Colonic mucosa (tissue), 4 donors: ENCODE results near the gene PHACTR4. TPM values are rescaled to one million over a fixed set of nuclear protein-coding genes. Genes with fewer than 3 reads are reported as not detected.
"Not testable (repeated sequence)": the region's sequence is repeated elsewhere in the genome, so short reads cannot be mapped to it uniquely, and the experiment has no call there.

Source experiments
- DNase-seq: peaks from one replicate; pipeline ENCODE4 v3.0.0-alpha.2; 2020
- H3K27ac ChIP-seq: fragments of 200-600 bp; one replicate; pipeline ENCODE4 v1.8.0; 2021
- H3K27me3 ChIP-seq: fragments of 200-600 bp; one replicate; pipeline ENCODE4 v1.8.0; 2021
- H3K36me3 ChIP-seq: fragments of 200-600 bp; one replicate; pipeline ENCODE4 v1.8.0; 2021
- H3K4me1 ChIP-seq: fragments of 200-600 bp; one replicate; pipeline ENCODE4 v1.8.0; 2021; ENCODE audit warnings: mild to moderate bottlenecking
- H3K4me3 ChIP-seq: fragments of 200-600 bp; one replicate; pipeline ENCODE4 v1.8.0; 2021
- H3K9ac ChIP-seq, 2 donors: one replicate each; pipeline ENCODE4 v1.7.0; 2013; ENCODE audit warnings: control low read depth in 2 of 2, low read depth in 2 of 2, low read length in 2 of 2
- H3K9me3 ChIP-seq: fragments of 200-600 bp; one replicate; pipeline ENCODE4 v1.8.0; 2021
- CTCF ChIP-seq: fragments of 200-600 bp; IDR thresholded peaks from one replicate; pipeline ENCODE4 v1.8.0; 2022; ENCODE audit warnings: antibody characterized with exemption, mild to moderate bottlenecking
- intact Hi-C: fragments of 100-400 bp; cut with DNase I; formaldehyde crosslinking; loops from one replicate; pipeline ENCODE4 v1.14.1; 2022
- total RNA-seq, 2 donors: library from RNA; stranded (reverse); fragmentation: NEBNext Ultra II Directional in 1 of 2; extraction: Animal tissue kit (Norgen Biotek cat#: 25700) in 1 of 2; gene quantifications; one replicate each; pipeline ENCODE4 v1.2.1, GENCODE V29; 2021
- donor health status: healthy.
- donor health status: DM: no; HTN: no; CAD: no.
- donor health status: DM: no; HTN: no; CAD: no.

Gene PHACTR4
- total RNA-seq, 2 donors from 2014 or later: 43.1 to 49.8 TPM

- peak; percentile 95 for DNase-seq
- Histone ChIP-seq H3K36me3 (no peaks in the 10 kb centered on the region), H3K27ac (peak overlapping the region; percentile 81), H3K4me3 (peak overlapping the region; percentile 59), H3K27me3 (no peaks in the 10 kb centered on the region), H3K9me3 (no peaks in the 10 kb centered on the region), H3K9ac (peak overlapping the region; percentile 70 to 84), H3K4me1 (peaks cover 7% of the 10 kb centered on the region)
- TF ChIP-seq CTCF: peak; percentile 99
- intact Hi-C loops: loop anchor here (5.0 kb wide), 2 partner anchors 84 to 359 kb away; no protein-coding TSS in a partner anchor
Observed at GRCh38 chr1:28518000-28518744, 148.6 kb downstream of the PHACTR4 start.

GRCh38 chr1:28518745-28519341 lies 149.3 kb downstream of the PHACTR4 start:
- peak; percentile 45 for DNase-seq
- H3K9ac ChIP-seq: peak overlapping the region; percentile 70 to 84
- H3K4me1 ChIP-seq: peaks cover 7% of the 10 kb centered on the region
- intact Hi-C loops: loop anchor here (5.0 kb wide), 2 partner anchors 83 to 358 kb away; no protein-coding TSS in a partner anchor
- H3K4me3 ChIP-seq: peak overlapping the region; percentile 59
- H3K27me3 ChIP-seq: no peaks in the 10 kb centered on the region
- H3K27ac ChIP-seq: no peak overlapping the region
- no peaks in the 10 kb centered on the region for H3K36me3 ChIP-seq
- H3K9me3 ChIP-seq: no peaks in the 10 kb centered on the region
- TF ChIP-seq CTCF: no peak

GRCh38 chr1:28519946-28520725 lies 150.6 kb downstream of the PHACTR4 start:
- H3K9ac ChIP-seq: no peak overlapping the region
- intact Hi-C loops: loop anchor here (5.0 kb wide), 2 partner anchors 82 to 357 kb away; no protein-coding TSS in a partner anchor
- no peak for TF ChIP-seq CTCF
- H3K27ac ChIP-seq: no peak overlapping the region
- no peaks in the 10 kb centered on the region for H3K36me3 ChIP-seq
- peaks cover 7% of the 10 kb centered on the region for H3K4me1 ChIP-seq
- no peaks in the 10 kb centered on the region for H3K9me3 ChIP-seq
- no peak overlapping the region for H3K4me3 ChIP-seq
- no peaks in the 10 kb centered on the region for H3K27me3 ChIP-seq
- no peak for DNase-seq

- H3K4me3 ChIP-seq, intact Hi-C loops, H3K9ac ChIP-seq: not testable (repeated sequence)
Observed at GRCh38 chr1:28520796-28521195, 151.3 kb downstream of the PHACTR4 start.

GRCh38 chr1:28521502-28522164 lies 152.1 kb downstream of the PHACTR4 start:
- H3K4me3 ChIP-seq: no peak overlapping the region
- peaks cover 7% of the 10 kb centered on the region for H3K4me1 ChIP-seq
- H3K36me3 ChIP-seq: no peaks in the 10 kb centered on the region
- no peaks in the 10 kb centered on the region for H3K9me3 ChIP-seq
- H3K9ac ChIP-seq: no peak overlapping the region
- no peaks in the 10 kb centered on the region for H3K27me3 ChIP-seq
- DNase-seq: no peak
- TF ChIP-seq CTCF: no peak
- intact Hi-C loops: no loop called here
- no peak overlapping the region for H3K27ac ChIP-seq

More at GRCh38 chr1:28520796-28521195, 151.3 kb downstream of the PHACTR4 start:
- H3K9me3 ChIP-seq, H3K4me1 ChIP-seq, DNase-seq, H3K27me3 ChIP-seq, H3K36me3 ChIP-seq, H3K27ac ChIP-seq: not testable (repeated sequence)

- H3K36me3 ChIP-seq, H3K27ac ChIP-seq, H3K9ac ChIP-seq, intact Hi-C loops, H3K4me1 ChIP-seq, DNase-seq, H3K27me3 ChIP-seq, H3K9me3 ChIP-seq, H3K4me3 ChIP-seq: not testable (repeated sequence)
Observed at GRCh38 chr1:28522537-28522936, 153.0 kb downstream of the PHACTR4 start.

- H3K36me3 ChIP-seq, H3K4me3 ChIP-seq, H3K27me3 ChIP-seq, intact Hi-C loops, DNase-seq, H3K4me1 ChIP-seq, H3K9me3 ChIP-seq, H3K27ac ChIP-seq, H3K9ac ChIP-seq: not testable (repeated sequence)
Observed at GRCh38 chr1:28525002-28525642, 155.6 kb downstream of the PHACTR4 start.
